NT2/D1 (cell line): Measurements from ENCODE around the gene PLA2G4D.

ENCODE experiments used
- DNase-seq: peaks from one replicate; pipeline ENCODE4 v3.0.0-alpha.2; 2011; ENCODE audit warnings: low read depth, low spot score
- H3K27me3 ChIP-seq: 2 replicates; pipeline ENCODE4 v1.6.0; 2011; ENCODE audit warnings: mild to moderate bottlenecking; ENCODE audit not compliant: insufficient read length, insufficient read depth
- H3K36me3 ChIP-seq: 2 replicates; pipeline ENCODE4 v1.6.1; 2011; ENCODE audit warnings: mild to moderate bottlenecking, low read length, mixed read lengths; ENCODE audit not compliant: insufficient read depth, insufficient read length
- H3K4me1 ChIP-seq: 2 replicates; pipeline ENCODE4 v1.5.1; 2011; ENCODE audit not compliant: insufficient read depth, insufficient read length
- H3K4me3 ChIP-seq: 2 replicates; pipeline ENCODE4 v1.5.1; 2011; ENCODE audit warnings: low read depth; ENCODE audit not compliant: insufficient read length
- H3K9ac ChIP-seq: 2 replicates; pipeline ENCODE4 v1.6.0; 2011; ENCODE audit warnings: low read depth; ENCODE audit not compliant: insufficient read length
- H3K9me3 ChIP-seq: 2 replicates; pipeline ENCODE4 v1.5.1; 2011; ENCODE audit warnings: mild to moderate bottlenecking, low read length; ENCODE audit not compliant: insufficient read depth
- SUZ12 ChIP-seq: IDR thresholded peaks from 2 replicates; pipeline ENCODE4 v1.6.1; 2011; ENCODE audit not compliant: insufficient read length, insufficient read depth; ENCODE audit errors: extremely low read depth
- YY1 ChIP-seq: IDR thresholded peaks from 2 replicates; pipeline ENCODE4 v1.6.1; 2011; ENCODE audit not compliant: insufficient read length, insufficient read depth
- ZNF274 ChIP-seq: IDR thresholded peaks from 2 replicates; pipeline ENCODE4 v1.6.1; 2011; ENCODE audit warnings: mild to moderate bottlenecking, low read depth, low read length

PLA2G4D gene

DNA sequence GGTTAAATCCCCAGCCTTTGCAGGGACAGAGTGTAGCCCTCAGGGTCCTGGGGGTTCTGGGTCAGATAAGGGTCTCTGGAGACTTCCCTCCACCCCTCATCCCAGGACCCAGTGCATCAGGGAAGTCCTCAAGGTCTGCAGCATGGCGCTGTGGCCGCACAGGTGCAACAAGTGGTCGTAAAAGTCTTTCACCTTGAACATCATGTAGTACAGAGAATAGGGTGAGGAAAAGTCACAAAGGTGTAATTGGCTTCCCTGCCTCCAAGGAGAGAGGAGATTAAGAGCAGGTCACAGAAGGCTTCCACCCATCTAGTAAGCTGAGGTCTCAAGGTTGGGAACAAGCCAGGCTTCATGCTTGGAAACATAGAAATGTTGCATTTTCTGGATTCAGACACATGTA, 29.2 kb upstream of the PLA2G4D start:
- no peak for DNase-seq
- no peaks in the 10 kb centered on the region for H3K4me1 ChIP-seq
- no peaks in the 10 kb centered on the region for H3K9me3 ChIP-seq
- TF ChIP-seq SUZ12 (no peak), YY1 (no peak), ZNF274 (no peak)
- no peak overlapping the region for H3K4me3 ChIP-seq
- H3K9ac ChIP-seq = no peak overlapping the region
- H3K27me3 ChIP-seq = no peaks in the 10 kb centered on the region
- H3K36me3 ChIP-seq = no peaks in the 10 kb centered on the region

DNA sequence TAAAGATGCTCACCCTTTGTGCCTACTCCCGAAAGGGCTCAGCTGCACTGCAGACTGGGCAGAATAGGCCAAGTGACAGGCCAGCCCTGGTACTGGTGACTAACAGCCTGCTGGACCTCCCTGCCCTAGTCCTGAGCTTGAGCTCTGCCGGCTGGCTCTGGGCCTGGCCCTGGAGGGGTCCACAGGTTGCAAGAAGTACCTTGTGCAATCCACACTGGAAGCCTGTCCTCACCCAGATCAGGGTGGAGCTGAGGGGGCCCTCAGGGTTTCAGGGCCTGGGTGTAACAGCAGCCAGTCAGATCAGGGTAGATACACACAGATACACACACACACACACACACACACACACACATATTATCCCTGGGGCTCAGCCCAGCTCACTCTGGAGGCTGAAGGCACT, 27.3 kb upstream of the PLA2G4D start:
- no peaks in the 10 kb centered on the region for H3K9me3 ChIP-seq
- no peaks in the 10 kb centered on the region for H3K36me3 ChIP-seq
- no peak overlapping the region for H3K4me3 ChIP-seq
- H3K27me3 ChIP-seq = no peaks in the 10 kb centered on the region
- no peak for DNase-seq
- H3K4me1 ChIP-seq = no peaks in the 10 kb centered on the region
- TF ChIP-seq ZNF274 (no peak), YY1 (no peak), SUZ12 (no peak)
- H3K9ac ChIP-seq = no peak overlapping the region

DNA sequence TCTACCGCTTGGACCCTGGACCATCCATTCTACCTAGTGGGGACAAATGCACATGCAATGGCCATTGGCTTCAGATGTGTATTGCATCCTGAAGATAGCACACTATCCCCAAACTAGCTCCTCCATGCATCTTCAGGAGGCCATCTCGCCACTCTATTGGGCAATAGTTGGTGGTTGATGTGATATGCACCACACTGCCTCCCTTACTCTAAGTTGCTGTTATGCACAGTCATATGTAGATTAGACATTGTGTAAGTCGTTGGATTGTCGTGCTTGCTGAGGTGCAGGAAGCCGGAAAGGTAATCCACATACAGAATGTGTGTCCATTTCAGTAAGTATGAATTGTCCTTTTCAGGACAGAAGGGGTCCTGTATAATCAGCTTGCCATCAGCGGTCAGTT, 26.7 kb upstream of the PLA2G4D start:
- DNase-seq = no peak

DNA sequence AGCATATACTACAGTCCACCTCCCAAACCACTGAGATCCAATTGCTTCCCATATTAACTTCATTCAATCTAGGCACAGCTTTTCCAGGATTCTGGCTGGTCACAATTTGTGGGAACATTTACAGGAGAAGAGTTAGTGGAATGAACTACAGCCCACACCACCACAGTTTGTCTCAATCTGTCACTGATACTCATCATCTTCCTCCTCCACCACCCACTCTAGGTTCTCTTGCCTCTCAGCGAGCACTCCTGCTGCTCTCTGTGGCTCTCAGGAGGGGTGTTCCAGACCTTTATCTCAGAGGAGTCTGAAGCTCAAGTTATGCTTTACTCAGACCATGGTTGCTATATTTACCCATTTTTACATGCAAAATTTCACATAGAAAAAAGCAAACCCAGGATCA, 25.9 kb upstream of the PLA2G4D start:
- Histone ChIP-seq H3K4me3 (no peak overlapping the region), H3K27me3 (no peaks in the 10 kb centered on the region), H3K36me3 (no peaks in the 10 kb centered on the region), H3K4me1 (no peaks in the 10 kb centered on the region), H3K9ac (no peak overlapping the region), H3K9me3 (no peaks in the 10 kb centered on the region)
- DNase-seq = no peak
- TF ChIP-seq SUZ12 (no peak), YY1 (no peak), ZNF274 (no peak)

More for the DNA sequence above, 26.7 kb upstream of the PLA2G4D start:
- H3K36me3 ChIP-seq = no peaks in the 10 kb centered on the region
- no peaks in the 10 kb centered on the region for H3K4me1 ChIP-seq
- TF ChIP-seq ZNF274 = no peak
- no peak overlapping the region for H3K4me3 ChIP-seq
- no peaks in the 10 kb centered on the region for H3K9me3 ChIP-seq
- H3K9ac ChIP-seq = no peak overlapping the region
- no peaks in the 10 kb centered on the region for H3K27me3 ChIP-seq

DNA sequence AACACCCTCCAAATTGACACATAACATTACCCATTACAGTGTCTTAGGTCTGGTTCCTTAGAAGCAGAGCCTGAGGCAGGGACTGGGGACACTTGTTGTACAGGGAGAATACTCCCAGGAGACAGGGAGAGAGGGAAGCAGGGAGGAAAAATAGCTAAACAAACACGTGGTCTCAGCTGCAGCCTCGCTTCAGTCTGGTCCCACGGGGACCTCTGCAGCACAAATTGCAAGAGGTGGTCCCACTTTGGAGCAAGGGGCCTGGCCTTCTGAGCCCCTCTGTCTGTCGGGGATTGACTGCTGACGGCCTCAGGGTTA, 25.0 kb upstream of the PLA2G4D start:
- no peaks in the 10 kb centered on the region for H3K27me3 ChIP-seq
- no peak for DNase-seq
- no peaks in the 10 kb centered on the region for H3K4me1 ChIP-seq
- H3K9ac ChIP-seq = no peak overlapping the region
- TF ChIP-seq SUZ12 = no peak
- TF ChIP-seq ZNF274 = no peak
- no peak for TF ChIP-seq YY1
- no peak overlapping the region for H3K4me3 ChIP-seq
- H3K9me3 ChIP-seq = no peaks in the 10 kb centered on the region
- H3K36me3 ChIP-seq = no peaks in the 10 kb centered on the region

DNA sequence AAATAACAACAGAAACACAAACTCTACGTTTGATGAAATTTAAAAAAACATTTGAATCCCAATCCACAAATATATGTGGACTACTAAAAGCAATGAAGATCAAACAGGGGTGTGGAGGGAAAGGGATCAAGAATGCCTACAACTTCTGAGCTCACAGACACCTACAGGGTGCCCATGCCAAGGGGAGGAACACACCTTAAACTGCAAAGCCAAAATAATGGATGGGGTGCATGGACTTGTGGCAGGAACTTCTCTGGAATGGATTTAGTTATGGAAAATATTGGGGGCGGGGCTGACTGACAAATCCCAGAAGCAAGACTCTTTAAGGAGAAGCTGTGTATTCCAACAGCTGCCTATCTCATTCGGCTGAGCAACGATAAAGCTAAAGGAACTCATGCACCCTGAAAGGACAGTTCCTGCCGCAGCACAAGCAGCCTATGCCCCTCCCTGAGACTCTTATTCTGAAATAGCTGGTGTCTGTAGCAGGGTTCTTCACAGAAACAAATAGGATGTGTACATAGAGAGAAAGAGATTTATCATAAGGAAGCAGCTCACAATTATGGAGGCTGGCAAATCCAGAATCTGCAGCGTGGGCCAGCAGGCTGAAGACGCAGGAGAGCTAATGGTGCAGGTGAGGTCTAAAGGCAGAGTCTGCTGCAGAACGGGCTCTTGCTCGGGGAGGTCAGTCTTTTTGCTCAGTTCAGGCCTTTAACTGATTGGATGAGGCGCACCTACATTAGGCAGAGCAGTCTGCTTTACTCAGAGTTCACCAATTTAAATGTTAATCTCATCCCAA, 24.5 kb upstream of the PLA2G4D start:
- no peak for TF ChIP-seq YY1
- no peak for TF ChIP-seq ZNF274
- no peak for TF ChIP-seq SUZ12
- Histone ChIP-seq H3K4me1 (no peaks in the 10 kb centered on the region), H3K9ac (no peak overlapping the region), H3K27me3 (no peaks in the 10 kb centered on the region), H3K9me3 (no peaks in the 10 kb centered on the region), H3K36me3 (no peaks in the 10 kb centered on the region), H3K4me3 (no peak overlapping the region)
- DNase-seq = no peak

DNA sequence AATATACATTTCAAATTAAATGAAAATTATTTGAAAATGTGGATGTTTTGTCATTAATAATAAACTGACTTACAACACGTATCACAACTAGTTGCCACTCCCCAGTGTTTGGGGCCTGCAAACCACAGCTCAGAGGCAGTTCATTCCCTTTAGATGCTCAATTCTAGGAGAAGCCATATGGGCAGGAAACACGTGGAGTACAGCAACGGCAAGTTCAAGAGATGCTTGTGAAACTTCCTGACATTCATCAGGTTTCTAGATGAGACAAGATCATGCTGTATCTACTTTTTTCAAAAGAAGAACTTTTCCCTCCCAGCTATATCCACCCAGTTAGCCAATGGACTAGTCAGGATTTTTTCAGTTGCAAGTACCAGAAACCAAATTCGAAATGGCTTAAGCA, 17.6 kb upstream of the PLA2G4D start:
- no peak overlapping the region for H3K4me3 ChIP-seq
- H3K36me3 ChIP-seq = no peaks in the 10 kb centered on the region
- H3K9me3 ChIP-seq = no peaks in the 10 kb centered on the region
- TF ChIP-seq YY1 (no peak), SUZ12 (no peak), ZNF274 (no peak)
- no peaks in the 10 kb centered on the region for H3K27me3 ChIP-seq
- no peaks in the 10 kb centered on the region for H3K4me1 ChIP-seq
- no peak for DNase-seq
- H3K9ac ChIP-seq = no peak overlapping the region

DNA sequence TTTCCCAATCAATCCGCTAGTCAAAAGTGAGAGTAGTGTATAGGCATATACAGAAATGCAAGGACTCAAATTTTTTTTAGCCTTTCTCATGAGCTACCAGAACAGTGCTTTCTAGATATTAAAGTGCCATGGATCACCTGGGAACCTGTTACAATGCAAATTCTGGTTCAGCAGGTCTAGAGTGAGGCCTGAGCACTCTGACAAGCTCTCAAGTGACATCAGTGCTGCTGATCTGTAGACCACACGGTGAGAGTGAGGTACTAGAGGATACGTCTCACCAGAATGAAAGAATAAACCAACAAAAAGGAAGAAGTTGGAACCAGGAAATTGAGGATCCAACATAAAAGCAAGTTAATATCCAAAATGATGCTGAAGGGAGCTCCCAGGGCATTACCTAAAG, 16.0 kb upstream of the PLA2G4D start:
- H3K9ac ChIP-seq = no peak overlapping the region
- no peaks in the 10 kb centered on the region for H3K9me3 ChIP-seq
- TF ChIP-seq ZNF274 = no peak
- TF ChIP-seq YY1 = no peak
- TF ChIP-seq SUZ12 = no peak
- H3K27me3 ChIP-seq = no peaks in the 10 kb centered on the region
- no peaks in the 10 kb centered on the region for H3K4me1 ChIP-seq
- no peaks in the 10 kb centered on the region for H3K36me3 ChIP-seq
- no peak for DNase-seq
- no peak overlapping the region for H3K4me3 ChIP-seq
